Nucleus accumbens (tissue), 56 donors: ENCODE data around the gene DNAJC18.
A peak's percentile ranks its signal among the peaks of the same experiment; 100 is the strongest.
"Not testable (repeated sequence)": the region's sequence is repeated elsewhere in the genome, so short reads cannot be mapped to it uniquely, and the experiment has no call there.

Experiments used
- DNase-seq, 56 donors: peaks; one replicate each; lab custom pipeline; 2025; lab: John Stamatoyannopoulos, UW

DNAJC18 gene

GRCh38 chr5:139461698-139462097 is 22.4 kb upstream of the DNAJC18 start:
- DNase-seq = no peak

GRCh38 chr5:139461176-139461575 is 21.9 kb upstream of the DNAJC18 start:
- no peak for DNase-seq

- no peak for DNase-seq
Observed at GRCh38 chr5:139460455-139460854, 21.1 kb upstream of the DNAJC18 start.

- DNase-seq = no peak
Observed at GRCh38 chr5:139459451-139459934, 20.2 kb upstream of the DNAJC18 start.

- no peak for DNase-seq
Observed at GRCh38 chr5:139458580-139459407, 19.5 kb upstream of the DNAJC18 start.

GRCh38 chr5:139457653-139458306 is 18.5 kb upstream of the DNAJC18 start:
- no peak for DNase-seq

- DNase-seq = no peak
Observed at GRCh38 chr5:139457241-139457640, 17.9 kb upstream of the DNAJC18 start.

- no peak for DNase-seq
Observed at GRCh38 chr5:139456776-139457175, 17.5 kb upstream of the DNAJC18 start.

GRCh38 chr5:139454568-139455290 is 15.4 kb upstream of the DNAJC18 start:
- DNase-seq = no peak

GRCh38 chr5:139453683-139454567 is 14.6 kb upstream of the DNAJC18 start:
- DNase-seq = no peak

- DNase-seq = no peak
Observed at GRCh38 chr5:139451878-139452660, 12.7 kb upstream of the DNAJC18 start.

- DNase-seq = no peak
Observed at GRCh38 chr5:139451176-139451575, 11.9 kb upstream of the DNAJC18 start.

- DNase-seq = no peak
Observed at GRCh38 chr5:139446956-139447779, 7.8 kb upstream of the DNAJC18 start.

- no peak for DNase-seq
Observed at GRCh38 chr5:139445325-139446170, 6.2 kb upstream of the DNAJC18 start.

GRCh38 chr5:139443831-139444453 is 4.6 kb upstream of the DNAJC18 start:
- DNase-seq = peak in 1 of 56 donors; percentile 4

- not testable (repeated sequence) for DNase-seq
Observed at GRCh38 chr5:139440416-139440815, 1.1 kb upstream of the DNAJC18 start.

- DNase-seq = peak in 1 of 56 donors; percentile 45
Observed at GRCh38 chr5:139438707-139439012, 665 bp downstream of the DNAJC18 start.
